ENCODE measurements around the gene RIN1.
"Not testable (repeated sequence)": the region's sequence is repeated elsewhere in the genome, so short reads cannot be mapped to it uniquely, and the experiment has no call there.

RIN1 gene, protein sequence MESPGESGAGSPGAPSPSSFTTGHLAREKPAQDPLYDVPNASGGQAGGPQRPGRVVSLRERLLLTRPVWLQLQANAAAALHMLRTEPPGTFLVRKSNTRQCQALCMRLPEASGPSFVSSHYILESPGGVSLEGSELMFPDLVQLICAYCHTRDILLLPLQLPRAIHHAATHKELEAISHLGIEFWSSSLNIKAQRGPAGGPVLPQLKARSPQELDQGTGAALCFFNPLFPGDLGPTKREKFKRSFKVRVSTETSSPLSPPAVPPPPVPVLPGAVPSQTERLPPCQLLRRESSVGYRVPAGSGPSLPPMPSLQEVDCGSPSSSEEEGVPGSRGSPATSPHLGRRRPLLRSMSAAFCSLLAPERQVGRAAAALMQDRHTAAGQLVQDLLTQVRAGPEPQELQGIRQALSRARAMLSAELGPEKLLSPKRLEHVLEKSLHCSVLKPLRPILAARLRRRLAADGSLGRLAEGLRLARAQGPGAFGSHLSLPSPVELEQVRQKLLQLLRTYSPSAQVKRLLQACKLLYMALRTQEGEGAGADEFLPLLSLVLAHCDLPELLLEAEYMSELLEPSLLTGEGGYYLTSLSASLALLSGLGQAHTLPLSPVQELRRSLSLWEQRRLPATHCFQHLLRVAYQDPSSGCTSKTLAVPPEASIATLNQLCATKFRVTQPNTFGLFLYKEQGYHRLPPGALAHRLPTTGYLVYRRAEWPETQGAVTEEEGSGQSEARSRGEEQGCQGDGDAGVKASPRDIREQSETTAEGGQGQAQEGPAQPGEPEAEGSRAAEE

DNA sequence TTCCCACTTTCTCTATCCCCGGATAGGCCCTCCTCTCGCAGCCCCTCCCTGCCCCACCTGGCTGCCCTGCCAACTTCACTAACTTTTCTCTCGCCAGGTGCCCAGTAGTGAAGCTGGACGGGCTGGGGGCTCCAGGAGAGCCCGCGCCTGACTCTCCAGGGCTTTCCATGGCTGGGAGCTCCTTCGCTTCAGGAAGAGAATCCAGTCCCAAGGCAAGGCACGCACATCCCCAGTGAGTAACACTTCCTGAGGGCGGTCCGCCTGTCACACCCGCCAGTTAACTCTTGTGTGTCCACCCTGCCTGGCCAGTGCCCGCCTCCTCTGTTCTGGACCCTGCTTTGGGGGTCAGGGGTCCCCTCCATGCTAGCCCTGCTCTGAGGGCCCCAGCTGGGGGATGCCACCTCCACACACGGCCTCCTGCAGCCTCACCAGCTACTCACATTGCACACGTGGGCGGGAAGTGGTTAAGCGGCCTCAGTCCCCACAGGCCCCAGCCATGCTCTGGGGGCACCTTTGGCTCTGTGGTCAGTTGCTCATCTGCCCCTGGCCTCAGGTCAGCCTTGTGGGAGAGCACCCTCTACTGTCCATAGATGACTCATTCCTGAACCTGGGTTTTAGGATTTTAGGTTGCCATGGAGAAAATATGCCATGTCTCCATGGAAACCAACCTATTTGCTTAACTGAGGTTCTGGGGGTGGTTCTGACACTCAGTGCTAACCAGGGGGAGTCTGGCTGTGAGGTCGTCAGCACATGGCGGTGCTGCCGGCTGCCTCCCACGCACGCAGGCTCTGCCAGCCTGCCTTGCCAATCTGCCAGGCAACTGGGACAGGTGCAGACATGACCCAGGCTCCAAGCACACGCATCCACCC is at the start of gene RIN1:
Gene RIN1, minus strand, starts transcription at position 201 of the 869 bp plus-strand sequence. Its CDS starts 32 bp downstream, at position 169.
- no peak for DNase-seq (ENCODE audit: low read depth)

DNA sequence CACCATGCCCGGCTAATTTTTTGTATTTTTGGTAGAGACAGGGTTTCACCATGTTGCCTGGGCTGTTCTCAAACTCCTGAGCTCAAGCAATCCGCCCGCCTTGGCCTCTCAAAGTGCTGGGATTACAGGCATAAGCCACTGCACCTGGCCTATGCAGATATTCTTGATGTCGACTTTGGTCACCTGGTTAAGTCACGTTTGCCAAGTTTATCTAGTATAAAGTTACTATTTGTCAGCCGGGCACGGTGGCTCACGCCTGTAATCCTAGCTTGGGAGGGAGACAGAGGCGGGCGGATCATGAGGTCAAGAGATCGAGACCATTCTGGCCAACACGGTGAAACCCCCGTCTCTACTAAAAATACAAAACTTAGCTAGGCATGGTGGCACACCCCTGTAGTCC is 48.1 kb upstream of the RIN1 start:
- not testable (repeated sequence) for DNase-seq (ENCODE audit: low read depth)

DNA sequence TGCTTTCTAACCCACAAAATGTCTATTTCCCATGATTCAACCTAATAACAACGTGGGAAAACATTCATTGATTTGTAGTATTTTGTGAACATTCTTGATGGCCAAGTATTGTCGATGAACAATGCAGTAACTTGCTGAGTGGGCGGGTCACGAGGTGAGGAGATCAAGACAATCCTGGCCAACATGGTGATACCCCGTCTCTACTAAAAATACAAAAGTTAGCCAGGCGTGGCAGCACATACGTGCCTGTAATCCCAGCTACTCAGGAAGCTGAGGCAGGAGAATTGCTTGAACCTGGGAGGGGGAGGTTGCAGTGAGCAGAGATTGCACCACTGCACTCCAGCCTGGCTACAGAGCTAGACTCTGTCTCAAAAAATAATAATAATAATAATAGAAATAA is 44.0 kb upstream of the RIN1 start:
- DNase-seq (ENCODE audit: low read depth): not testable (repeated sequence)

DNA sequence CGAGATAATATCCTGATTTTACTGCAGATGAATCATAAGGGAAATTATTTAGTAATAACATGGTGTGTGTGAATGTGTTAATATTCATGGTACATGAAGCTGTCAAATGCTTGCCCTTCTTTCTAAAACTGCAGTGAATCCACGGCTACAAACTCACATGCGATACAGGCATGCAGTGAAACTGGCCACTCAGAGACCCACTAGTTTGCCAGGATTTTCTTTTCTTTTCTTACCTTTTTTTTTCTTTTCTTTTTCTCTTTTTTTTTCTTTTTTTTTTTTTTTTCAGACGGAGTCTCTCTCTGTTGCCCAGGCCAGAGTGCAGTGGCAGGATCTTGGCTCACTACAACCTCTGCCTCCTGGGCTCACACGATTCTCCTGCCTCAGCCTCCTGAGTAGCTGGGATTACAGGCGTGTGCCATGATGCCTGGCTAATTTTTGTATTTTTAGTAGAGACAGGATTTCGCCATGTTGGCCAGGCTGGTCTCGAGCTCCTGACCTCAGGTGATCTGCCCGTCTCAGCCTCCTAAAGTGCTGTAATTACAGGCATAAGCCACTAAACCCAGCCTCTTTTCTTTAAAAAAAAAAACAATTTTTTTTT is 37.6 kb upstream of the RIN1 start:
- not testable (repeated sequence) for DNase-seq (ENCODE audit: low read depth)

DNA sequence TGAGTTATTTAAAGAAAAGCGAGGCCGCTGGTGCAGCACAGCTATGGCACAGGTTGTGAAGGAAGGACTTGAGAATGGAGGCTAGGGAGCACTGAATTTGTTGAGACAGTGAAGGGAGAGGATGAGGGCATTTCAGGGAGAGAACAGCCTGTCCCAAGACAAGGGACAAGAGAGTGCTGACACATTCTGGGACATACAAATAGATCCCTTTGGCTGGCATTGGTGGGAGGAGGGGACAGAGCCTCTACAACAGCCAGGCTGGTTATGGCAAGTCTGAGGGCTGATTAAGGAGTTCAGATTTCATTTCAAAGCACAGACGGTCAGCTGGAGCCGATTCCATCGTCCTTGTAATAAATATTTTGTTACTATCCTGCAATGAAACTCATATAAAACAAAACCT is 37.0 kb upstream of the RIN1 start:
- DNase-seq (ENCODE audit: low read depth): no peak

DNA sequence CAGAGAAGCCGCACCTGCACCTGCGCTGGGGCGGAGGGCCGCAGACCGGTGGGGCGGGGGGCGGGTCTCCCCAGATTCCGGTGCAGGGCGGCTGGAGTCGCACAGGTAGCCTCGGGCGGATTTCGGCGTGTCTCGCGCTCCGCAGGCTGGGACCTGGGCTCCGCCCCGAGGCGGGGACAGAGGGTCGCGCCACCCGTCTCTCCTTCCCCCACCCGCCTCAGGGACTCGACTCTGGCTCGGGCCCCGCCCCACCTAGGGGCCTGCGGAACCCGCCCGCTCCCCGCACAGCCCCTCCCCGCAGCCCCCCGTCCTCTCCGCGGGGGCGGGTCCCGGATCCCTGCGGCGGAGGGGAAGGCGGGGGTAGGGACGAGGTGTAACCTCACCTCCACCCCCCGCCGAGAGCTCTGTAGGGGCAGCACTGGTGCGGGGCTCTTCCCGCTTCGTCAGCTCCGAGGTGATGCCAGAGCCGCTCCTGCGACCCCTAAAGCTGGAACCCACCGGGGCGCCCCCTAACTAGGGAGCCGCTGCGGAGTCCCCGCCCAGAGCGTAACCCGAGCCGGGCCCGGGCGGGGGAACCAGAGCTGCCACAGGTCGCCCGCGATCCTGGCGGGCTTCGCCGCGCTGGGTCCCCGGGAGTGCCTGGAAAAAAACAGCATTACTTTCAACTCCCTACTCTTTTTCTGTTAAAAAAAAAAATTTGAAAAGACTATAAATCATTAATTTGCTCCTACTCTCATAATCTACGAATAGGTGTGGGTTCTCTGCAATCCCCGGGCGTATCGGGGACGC is 35.6 kb upstream of the RIN1 start, which contains the start of gene SLC29A2:
Gene SLC29A2, minus strand, starts transcription at position 134 of the 789 bp plus-strand sequence. CDS start 169 bp downstream, outside the sequence.
- peak; percentile 70 for DNase-seq (ENCODE audit: low read depth)

DNA sequence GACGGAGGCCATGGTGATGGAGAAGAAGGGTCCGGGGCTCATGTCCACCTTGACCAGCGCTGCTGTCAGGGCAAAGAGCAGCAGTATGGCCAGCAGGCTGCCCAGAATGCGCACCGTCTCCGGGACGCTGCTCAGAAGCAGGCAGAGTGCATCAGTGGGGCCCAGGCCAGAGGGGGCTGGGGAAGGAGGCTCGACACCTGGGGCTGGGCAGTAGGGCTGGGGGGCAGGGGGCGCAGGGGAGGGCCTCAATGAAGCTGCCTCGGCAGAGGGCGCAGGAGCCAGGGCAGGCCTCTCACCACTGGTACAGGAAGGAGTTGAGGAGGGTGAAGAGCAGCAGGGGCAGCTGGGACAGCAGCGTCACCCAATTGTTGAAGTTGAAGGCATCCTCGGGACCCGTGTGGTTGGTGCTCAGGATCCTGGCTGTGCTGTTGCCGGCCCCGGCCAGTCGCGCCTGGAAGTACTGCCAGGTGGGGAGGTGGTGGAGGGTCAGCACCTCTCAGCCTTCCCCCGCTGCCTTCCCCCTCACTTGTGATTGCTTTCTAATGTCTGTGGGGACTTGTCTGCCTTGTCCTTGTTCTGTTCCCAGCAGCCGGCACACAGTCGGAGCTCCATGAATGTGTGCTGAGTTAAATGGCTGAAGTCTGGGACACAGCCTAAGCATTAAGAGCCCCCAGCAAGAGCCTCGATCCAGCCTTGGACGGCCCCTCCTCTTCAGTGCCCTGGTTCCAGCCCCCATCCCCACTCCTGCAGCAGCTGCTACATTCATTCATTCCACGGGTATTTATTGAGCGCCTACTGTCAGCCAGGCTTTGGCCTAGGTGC is 33.0 kb upstream of the RIN1 start:
- no peak for DNase-seq (ENCODE audit: low read depth)

DNA sequence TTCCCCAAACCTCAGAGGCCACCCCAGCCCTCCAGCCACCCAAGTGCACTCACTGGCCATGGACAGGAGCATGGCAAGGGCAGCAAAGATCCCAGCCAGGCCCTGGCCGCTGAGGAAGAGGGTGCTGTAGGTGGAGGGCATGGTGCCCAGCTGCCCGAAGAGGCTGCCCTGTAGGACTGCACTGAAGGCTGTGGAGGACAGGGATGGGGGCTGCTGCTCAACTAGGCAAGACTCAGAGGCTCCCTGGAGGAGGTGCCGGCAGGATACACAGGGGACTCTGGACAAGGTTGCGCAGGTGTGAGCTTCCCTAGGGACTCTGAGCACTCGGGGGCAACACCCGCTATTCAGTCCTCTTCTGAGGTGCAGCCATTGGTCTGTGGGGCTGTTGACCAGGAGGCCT is 32.2 kb upstream of the RIN1 start:
- DNase-seq (ENCODE audit: low read depth): no peak

DNA sequence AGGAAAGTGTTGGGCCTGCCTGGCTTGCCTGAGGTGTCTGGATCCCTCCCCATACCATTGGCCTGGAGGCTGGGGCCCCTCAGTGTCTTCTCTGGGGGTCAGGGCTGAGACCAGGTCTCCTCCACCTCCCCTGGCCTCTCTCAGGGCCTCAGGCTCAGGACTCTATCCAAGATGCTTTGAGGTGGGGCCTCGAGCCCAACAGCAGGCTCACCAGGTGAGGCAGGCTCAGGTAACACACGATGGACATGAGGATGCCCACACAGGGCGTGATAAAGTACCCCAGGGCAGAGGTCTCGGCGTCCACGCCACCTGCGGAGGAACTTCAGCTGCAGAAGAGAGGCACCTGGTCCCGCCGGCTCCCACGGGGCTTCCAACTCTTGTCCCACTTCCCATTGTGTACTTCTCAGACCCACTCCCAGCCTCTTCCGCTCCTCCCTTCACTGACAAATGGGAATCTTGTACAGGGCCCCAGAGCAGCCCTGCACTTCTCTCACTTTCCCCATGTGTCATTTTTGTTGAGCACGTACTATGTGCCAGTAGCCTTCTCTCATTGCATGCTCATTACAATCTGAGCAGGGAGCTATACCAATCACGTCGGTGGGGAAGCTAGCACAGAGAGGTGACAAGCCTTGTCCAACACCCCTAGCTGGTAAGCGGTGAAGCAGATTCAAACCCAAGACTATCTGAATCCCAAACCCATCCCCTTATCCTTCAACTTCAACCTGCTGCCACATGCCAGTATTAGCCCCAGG is 31.5 kb upstream of the RIN1 start:
- no peak for DNase-seq (ENCODE audit: low read depth)

DNA sequence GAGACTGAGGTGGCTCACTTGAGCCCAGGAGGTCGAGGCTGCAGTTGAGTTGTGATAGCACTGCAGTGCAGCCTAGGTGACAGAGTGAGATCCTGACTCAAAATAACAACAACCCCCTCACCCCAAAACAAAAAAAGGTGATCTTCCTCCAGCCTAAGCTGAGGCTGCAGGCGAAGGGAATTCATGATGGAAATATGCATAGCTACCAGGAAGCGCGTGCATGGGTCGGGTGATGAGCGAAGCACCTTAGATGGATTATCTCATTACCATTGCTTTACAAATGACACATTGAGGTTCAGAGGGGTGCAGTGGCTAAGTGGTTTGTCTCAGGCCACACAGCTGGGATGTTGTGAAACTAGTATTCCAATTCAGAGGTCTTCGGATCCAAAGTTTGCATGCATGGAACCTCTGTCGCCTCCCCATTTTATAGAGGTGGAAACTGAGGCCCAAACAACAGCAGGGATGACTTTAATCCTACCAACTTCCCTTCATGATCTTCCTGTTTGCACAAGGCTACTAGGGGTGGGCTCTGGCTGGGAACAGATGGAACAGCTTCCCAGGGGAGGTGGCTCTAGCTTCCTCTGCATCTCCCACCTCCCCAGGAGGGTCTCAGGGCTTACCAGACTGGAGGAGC is 30.7 kb upstream of the RIN1 start:
- DNase-seq (ENCODE audit: low read depth): no peak

DNA sequence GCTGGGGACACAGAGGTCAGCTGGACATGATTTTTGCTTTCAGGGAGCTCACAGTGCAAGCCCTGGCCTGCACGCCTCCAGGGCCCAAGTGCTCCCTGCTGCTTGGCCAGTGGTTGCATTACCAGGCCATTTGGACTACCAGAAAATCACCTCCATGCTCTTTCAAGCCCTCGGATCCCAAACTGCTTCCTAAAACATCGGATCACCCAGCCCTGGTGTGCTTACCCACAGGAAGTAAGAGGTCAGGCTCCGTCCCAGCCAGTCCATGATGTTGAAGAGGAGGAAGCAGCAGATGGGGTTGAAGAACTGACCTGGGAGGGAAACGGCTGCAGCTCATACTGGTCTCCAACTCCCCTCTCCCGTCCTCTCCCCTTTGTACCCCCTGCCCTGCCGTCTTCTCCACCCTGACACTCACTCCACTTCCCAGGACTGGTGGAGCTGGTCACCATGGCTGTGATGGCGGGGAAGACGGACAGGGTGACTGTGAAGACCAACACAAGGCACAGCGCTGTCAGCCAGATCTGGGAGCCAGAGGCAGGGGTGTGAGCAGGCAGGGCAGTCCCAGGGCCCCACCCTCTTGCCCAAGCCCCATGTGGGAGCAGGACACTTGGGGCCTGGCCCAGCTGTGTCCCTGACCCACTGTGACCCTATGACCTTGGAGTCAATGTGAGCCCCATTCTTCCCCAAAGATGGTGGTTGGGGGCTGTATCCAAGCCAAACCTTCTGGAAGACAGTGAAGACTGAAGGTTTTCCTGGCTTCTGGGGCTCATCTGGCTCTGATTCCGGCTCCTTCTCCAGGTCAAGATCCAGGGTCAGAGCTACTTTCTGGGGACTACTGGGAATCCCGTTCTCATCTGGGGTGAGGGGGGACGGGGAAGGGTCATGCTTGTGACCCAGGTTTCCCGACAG is 29.7 kb upstream of the RIN1 start:
- no peak for DNase-seq (ENCODE audit: low read depth)

DNA sequence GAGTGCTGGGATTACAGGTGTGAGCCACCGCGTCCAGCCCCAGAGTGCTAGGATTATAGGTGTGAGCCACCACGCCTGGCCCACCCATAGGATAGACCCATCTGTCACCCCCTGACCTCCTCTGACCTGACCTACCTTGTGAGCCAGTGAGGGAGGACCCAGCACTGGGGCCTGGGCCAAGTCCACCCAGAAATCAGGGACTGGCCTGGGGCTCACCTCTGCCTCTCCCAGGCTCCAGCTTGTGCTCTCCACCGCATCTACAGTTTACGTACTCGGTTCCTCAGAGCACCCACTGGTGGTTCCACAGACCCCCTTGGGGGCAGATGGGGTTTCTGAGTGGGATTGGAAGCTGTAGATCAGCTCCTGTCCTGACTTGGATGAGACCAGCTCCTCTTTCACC is 28.9 kb upstream of the RIN1 start:
- no peak for DNase-seq (ENCODE audit: low read depth)

DNA sequence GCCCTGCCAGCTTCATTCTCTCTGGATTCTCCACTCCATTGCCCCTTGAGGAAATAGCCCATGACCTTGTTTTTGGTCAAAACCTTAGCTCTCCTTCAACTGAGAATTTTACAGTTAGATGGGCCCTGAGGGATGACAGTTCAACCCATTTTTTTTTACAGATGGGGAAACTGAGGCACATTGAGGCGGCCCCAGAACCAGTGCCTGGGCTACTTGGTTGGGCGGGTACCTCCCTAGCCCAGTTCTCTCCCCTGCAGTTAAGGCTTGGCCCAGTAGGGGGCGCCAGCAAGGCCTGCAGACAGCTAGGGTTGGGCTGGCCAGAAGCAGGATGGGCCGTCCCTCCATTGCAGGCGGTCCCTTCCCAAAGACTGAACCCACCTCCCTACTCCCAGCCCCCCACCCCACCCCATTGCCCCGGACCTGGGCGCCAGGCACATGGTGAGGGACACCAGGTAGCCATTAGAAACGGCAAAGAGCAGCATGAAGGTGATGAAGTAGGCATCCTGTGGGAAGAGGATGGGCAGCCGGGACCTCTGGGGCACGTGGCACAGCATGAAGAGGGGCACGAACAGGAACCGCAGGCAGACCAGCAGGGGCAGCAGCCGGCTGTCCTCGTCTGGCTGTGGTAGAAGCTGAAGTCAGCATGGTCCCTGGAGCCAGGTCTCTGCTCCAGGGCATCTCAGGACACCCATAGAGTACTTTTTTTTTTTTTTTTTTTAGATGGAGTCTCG is 27.7 kb upstream of the RIN1 start:
- peak; percentile 12 for DNase-seq (ENCODE audit: low read depth)

DNA sequence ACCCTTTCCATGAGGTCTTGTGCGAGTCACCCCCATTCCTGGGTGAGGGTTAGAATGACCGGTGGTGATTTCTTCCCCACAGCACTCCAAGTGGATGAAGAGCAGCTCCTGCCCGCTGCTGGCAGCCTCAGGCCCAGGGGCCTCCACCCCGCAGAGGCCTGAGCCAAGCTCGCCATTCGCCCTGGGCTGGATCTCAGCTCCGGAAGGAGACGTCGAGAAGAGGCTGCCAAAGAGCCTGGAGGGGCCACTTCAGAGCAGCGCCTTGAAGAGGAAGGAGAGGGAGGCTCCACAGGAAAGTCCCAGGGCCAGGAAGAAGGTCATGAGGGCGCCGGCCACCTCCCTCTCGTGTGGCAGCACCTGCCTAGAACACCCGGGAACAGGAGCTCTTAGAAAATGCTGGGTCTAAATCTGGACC is 27.0 kb upstream of the RIN1 start:
- no peak for DNase-seq (ENCODE audit: low read depth)

DNA sequence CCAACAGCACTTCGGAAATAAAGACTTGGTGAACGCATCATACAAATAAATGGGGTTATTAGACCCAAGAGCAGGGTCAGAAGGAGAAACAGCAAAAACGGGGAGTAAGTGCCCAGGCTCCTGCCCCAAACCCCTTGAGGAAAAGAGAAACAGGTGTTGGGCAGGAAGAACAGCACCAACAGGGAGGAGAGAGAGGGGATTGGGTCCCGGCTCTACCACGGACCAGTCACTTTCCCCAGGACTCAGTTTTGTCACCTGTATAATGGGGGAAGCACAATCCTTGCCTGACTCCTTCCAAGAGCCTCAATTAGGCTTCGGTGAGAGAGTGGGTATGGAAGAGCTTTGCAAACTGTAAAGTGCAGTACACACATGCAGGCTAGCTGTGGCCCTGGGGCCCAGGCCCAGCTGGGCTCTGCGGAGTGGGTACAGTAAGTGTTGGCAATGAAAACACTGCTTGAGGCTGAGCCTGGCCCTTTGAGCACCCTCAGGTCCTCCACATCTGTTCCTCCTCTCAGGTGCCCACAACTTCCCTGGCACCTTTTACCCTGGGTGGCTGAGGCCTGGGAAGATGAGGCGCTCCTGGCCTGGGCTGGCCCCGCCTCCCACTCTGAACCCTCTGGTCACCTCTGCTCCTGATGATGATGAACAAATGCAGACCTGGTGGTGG is 26.4 kb upstream of the RIN1 start:
- no peak for DNase-seq (ENCODE audit: low read depth)

DNA sequence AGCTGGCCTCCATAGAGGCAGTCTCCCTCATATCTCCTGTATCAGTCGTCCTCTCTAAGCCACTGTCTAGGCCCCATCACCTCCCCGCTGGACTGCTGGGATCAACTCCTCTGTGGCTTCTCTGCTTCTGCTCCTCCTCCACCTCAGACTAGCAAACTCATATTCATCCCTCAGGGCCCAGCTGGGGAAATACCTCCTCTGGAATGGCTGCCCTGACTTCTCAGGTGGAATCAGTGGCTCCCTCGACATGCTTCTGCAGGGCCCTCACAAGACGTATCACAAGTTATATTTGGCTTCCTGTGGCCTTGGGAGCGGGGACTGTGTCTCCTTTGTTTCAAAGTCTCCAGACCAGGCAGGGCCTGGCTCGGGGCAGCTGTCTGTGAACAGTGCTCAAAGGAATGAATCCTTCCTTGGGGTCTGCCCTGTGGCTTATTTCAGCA is 25.3 kb upstream of the RIN1 start:
- no peak for DNase-seq (ENCODE audit: low read depth)

Data from T-helper 22 cell (primary cell).